A673 (cell line): ENCODE measurements around the gene MYF5. TPM values are rescaled to one million over a fixed set of nuclear protein-coding genes. Genes with fewer than 3 reads are reported as not detected.

ENCODE experiments used
- BruUV-seq: library from RNA; stranded (reverse); fragments of 400-500 nt; replicated peaks from 2 replicates; lab custom pipeline; 2021; lab: Mats Ljungman, UMichigan
- CTCF ChIA-PET: fragments of 300-600 bp; sonication (Branson Sonifier 250); formaldehyde crosslinking; loops from one replicate; lab custom pipeline; 2022; ENCODE audit warnings: antibody characterized with exemption; lab: Charles Lee
- POLR2A ChIA-PET: fragments of 300-600 bp; sonication (Branson Sonifier 250); formaldehyde crosslinking; loops from one replicate; lab custom pipeline; 2022; ENCODE audit warnings: antibody characterized with exemption; ENCODE audit not compliant: low non-redundant PET; lab: Charles Lee
- DNase-seq: peaks from one replicate; pipeline ENCODE4 v3.0.0-alpha.2; 2015; ENCODE audit warnings: low spot score
- H3K27ac ChIP-seq: fragments of 200-600 bp; sonication (generic); 2 replicates; pipeline ENCODE4 v1.5.1; 2016; ENCODE audit warnings: mixed run types, low read depth, mild to moderate bottlenecking, mixed read lengths, antibody characterized with exemption, low read length; ENCODE audit not compliant: poor library complexity, severe bottlenecking
- H3K27me3 ChIP-seq: fragments of 200-600 bp; sonication (generic); replicated peaks from 2 replicates; pipeline ENCODE4 v1.6.1; 2017; ENCODE audit warnings: mixed run types, low read depth, mild to moderate bottlenecking, mixed read lengths, antibody characterized with exemption, low read length; ENCODE audit not compliant: insufficient read depth, poor library complexity
- H3K36me3 ChIP-seq: fragments of 200-600 bp; sonication (generic); 2 replicates; pipeline ENCODE4 v1.6.1; 2016; ENCODE audit warnings: mixed run types, mild to moderate bottlenecking, mixed read lengths, antibody characterized with exemption, low read length; ENCODE audit not compliant: insufficient read depth, poor library complexity, severe bottlenecking
- H3K4me1 ChIP-seq: fragments of 200-600 bp; sonication (generic); 2 replicates; pipeline ENCODE4 v1.6.1; 2017; ENCODE audit warnings: mixed run types, mild to moderate bottlenecking, mixed read lengths, antibody characterized with exemption, low read length; ENCODE audit not compliant: insufficient read depth, poor library complexity, severe bottlenecking
- H3K4me3 ChIP-seq: fragments of 200-600 bp; sonication (generic); 2 replicates; pipeline ENCODE4 v1.5.1; 2016; ENCODE audit warnings: low read depth, mixed run types, mild to moderate bottlenecking, mixed read lengths, low read length; ENCODE audit not compliant: poor library complexity, severe bottlenecking
- H3K9me3 ChIP-seq: fragments of 200-600 bp; sonication (generic); 2 replicates; pipeline ENCODE4 v1.6.1; 2016; ENCODE audit warnings: mixed run types, low read depth, mild to moderate bottlenecking, mixed read lengths, antibody characterized with exemption, low read length; ENCODE audit not compliant: poor library complexity, severe bottlenecking
- CTCF ChIP-seq: fragments of 300-800, 200-600 bp; sonication (generic); conservative IDR thresholded peaks from 2 replicates; pipeline ENCODE4 v1.5.1; 2017; ENCODE audit warnings: low read depth, mild to moderate bottlenecking, antibody characterized with exemption, low read length, moderate library complexity, mixed read lengths
- EZH2 ChIP-seq: fragments of 200-600 bp; sonication (generic); IDR thresholded peaks from 2 replicates; pipeline ENCODE4 v1.6.1; 2017; ENCODE audit warnings: borderline replicate concordance, low read depth, mild to moderate bottlenecking, mixed read lengths, antibody characterized with exemption, low read length; ENCODE audit not compliant: poor library complexity, severe bottlenecking
- intact Hi-C: fragments of 100-400 bp; cut with micrococcal nuclease; formaldehyde crosslinking; loops from one replicate; pipeline ENCODE4 v1.10.0; 2022; ENCODE audit not compliant: unreplicated experiment
- total RNA-seq: library from RNA; stranded (reverse); gene quantifications from 2 replicates; pipeline ENCODE4 v1.2.3, GENCODE V29; 2021

Gene MYF5
- total RNA-seq, 1 experiment from 2014 or later = not detected

- H3K36me3 ChIP-seq = no peaks in the 10 kb centered on the region
- ChIA-PET POLR2A (no interaction called here), CTCF (no interaction called here)
- intact Hi-C loops = no loop called here
- no peak overlapping the region for H3K4me3 ChIP-seq
- no peaks in the 10 kb centered on the region for H3K9me3 ChIP-seq
- no TSS peak for BruUV-seq
- no peak for TF ChIP-seq EZH2
- no peak for TF ChIP-seq CTCF
- no peak for DNase-seq
- H3K4me1 ChIP-seq = no peaks in the 10 kb centered on the region
- H3K27me3 ChIP-seq = no peaks in the 10 kb centered on the region
- H3K27ac ChIP-seq = no peak overlapping the region
Measured at GRCh38 chr12:80690090-80690489, 26.6 kb upstream of the MYF5 start.

- Histone ChIP-seq H3K27me3 (no peaks in the 10 kb centered on the region), H3K9me3 (no peaks in the 10 kb centered on the region), H3K27ac (no peak overlapping the region), H3K4me3 (no peak overlapping the region), H3K36me3 (no peaks in the 10 kb centered on the region), H3K4me1 (no peaks in the 10 kb centered on the region)
- no peak for TF ChIP-seq EZH2
- no peak for TF ChIP-seq CTCF
- intact Hi-C loops = no loop called here
- ChIA-PET POLR2A (no interaction called here), CTCF (no interaction called here)
- DNase-seq = no peak
- BruUV-seq = no TSS peak
Measured at GRCh38 chr12:80690513-80690912, 26.2 kb upstream of the MYF5 start.

GRCh38 chr12:80692114-80692513 is 24.6 kb upstream of the MYF5 start:
- DNase-seq = no peak
- BruUV-seq = no TSS peak
- ChIA-PET CTCF (no interaction called here), POLR2A (no interaction called here)
- H3K27ac ChIP-seq = no peak overlapping the region
- no peaks in the 10 kb centered on the region for H3K36me3 ChIP-seq
- H3K4me1 ChIP-seq = no peaks in the 10 kb centered on the region
- TF ChIP-seq EZH2 = no peak
- TF ChIP-seq CTCF = no peak
- intact Hi-C loops = no loop called here
- no peaks in the 10 kb centered on the region for H3K9me3 ChIP-seq
- no peak overlapping the region for H3K4me3 ChIP-seq
- H3K27me3 ChIP-seq = no peaks in the 10 kb centered on the region
